Measurements from ENCODE around the gene SYNJ2BP.

Gene SYNJ2BP

DNA sequence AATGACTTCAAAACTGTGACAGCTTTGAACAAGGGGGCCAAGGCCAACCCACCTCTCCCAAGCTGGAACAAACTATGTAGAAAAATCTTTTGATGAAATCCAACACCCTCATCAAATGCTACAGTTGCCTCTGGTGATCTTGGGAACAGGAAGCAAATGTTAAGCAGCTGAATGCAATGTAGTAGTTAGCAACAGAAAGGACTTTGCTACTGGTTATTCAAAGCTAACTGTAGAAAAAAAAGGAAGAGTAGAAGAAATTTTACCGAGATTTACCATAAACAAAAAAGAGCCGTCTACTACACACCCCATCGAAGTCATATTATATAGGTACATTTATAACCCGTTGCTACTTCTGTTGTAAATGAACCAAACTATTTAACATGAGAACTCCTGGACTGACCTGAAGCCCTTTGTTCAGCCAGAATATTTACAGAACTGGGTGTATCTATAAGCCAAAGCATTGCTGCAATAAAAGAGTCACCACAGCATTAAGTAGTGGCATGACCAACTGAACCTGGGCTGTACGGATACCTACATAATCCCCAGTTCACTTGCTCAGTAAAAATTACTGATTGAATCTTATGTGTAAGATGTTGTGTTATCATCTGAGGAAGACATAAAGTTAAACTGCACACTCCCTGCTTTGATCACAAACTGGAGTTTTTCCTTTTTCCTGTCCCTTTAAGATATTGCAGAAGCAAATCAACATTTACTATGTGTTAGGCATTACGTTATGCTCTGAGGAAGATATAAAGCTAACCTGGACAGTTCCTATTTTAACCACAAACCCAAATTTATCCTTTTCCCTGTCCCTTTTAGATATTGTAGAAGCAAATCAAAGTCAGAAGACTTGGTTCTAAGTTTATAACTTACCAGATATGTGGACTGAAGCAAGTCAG, 25.1 kb downstream of the SYNJ2BP start:
- DNase-seq: no peak

- DNase-seq: no peak
Observed at GRCh38 chr14:70382536-70382935, 34.4 kb downstream of the SYNJ2BP start.

DNA sequence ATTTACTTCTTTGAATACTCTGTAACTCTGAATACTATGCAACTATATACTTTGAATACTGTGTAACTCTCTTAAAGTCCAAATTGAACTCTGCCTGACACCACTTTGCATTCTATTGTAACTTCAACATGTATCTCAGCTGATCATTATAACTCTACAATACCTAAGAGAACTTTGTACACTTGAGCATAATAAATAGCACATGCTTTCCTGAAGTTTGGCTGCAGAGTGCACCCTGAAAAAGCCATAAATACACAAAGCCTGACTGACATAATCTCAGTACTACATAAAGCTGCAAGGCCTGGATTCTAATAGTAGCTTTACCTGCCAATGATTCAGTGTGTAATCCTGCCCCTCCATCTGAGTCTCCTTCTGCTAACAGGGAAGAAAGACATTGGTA, 36.1 kb downstream of the SYNJ2BP start:
- DNase-seq: no peak

DNA sequence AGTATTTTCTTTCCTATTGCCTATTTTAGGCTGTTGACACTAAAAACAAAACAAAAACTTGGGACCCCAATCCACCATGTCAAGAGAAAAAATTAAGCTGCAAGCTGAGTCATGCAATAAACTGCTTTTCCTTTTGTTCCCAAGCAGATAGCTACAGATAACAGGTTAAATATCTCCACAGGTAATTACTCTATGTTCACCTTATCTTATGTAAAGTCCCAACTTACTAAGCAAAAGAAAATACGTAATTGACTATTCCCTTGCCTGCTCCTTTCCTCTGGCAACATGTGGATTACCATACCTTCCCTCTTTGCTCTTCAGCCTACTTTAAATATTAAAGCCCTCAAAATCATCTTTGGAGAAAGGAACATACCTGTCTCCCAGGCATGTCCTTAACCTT, 38.2 kb downstream of the SYNJ2BP start:
- DNase-seq: no peak

All from stimulated activated CD4-positive, alpha-beta T cell treated with anti-CD3 and anti-CD28 coated beads, Interleukin-4, amount 100 ng/mL, for 4 hours (primary cell).